ENCODE data around the gene SLC37A1.

- no peak for TF ChIP-seq POLR2A (IDR thresholded peaks at IDR 0.05)
- TF ChIP-seq CTCF (IDR thresholded peaks at IDR 0.05): no peak
These were observed 34.1 kb upstream of the SLC37A1 start for GRCh38 chr21:42479582-42479981.

Measured in uterus (tissue), 2 donors.